Upper lobe of left lung (tissue), 6 donors: ENCODE measurements around the gene ABCG2. TPM values are rescaled to one million over a fixed set of nuclear protein-coding genes. Genes with fewer than 3 reads are reported as not detected.

Experiments
- ATAC-seq, 2 donors: fragments of 200-7000 bp; cut with Tn5 transposase; one replicate each; pipeline ENCODE4 v1.9.1; 2022; ENCODE audit warnings: mild to moderate bottlenecking in 2 of 2, moderate library complexity in 2 of 2; ENCODE audit not compliant: low FRiP score in 2 of 2
- DNase-seq, 2 donors: peaks; one replicate each; pipeline ENCODE4 v3.0.0-alpha.2; 2019 to 2020
- H3K27ac ChIP-seq, 4 donors: fragments of 200-600 bp; sonication (generic); one replicate each; pipeline ENCODE4 v1.5.1; 2016 to 2019
- H3K27me3 ChIP-seq, 4 donors: fragments of 200-600 bp; sonication (generic); one replicate each; pipeline ENCODE4 v1.5.1; 2017 to 2019
- H3K36me3 ChIP-seq, 4 donors: fragments of 200-600 bp; sonication (generic); one replicate each; pipeline ENCODE4 v1.5.1; 2016 to 2019
- H3K4me1 ChIP-seq, 4 donors: fragments of 200-600 bp; sonication (generic); one replicate each; pipeline ENCODE4 v1.5.1; 2018 to 2019
- H3K4me3 ChIP-seq, 4 donors: fragments of 200-600 bp; sonication (generic); one replicate each; pipeline ENCODE4 v1.5.1; 2017 to 2019; ENCODE audit warnings: mild to moderate bottlenecking in 2 of 4, moderate library complexity in 1 of 4
- H3K9me3 ChIP-seq, 4 donors: fragments of 200-600 bp; sonication (generic); one replicate each; pipeline ENCODE4 v1.5.1; 2018 to 2019
- EP300 ChIP-seq, 4 donors: sonication (generic); formaldehyde crosslinking; IDR thresholded peaks; one replicate each; pipeline ENCODE4 v1.5.1; 2017; ENCODE audit warnings: antibody characterized with exemption in 4 of 4, control low read depth in 2 of 4
- POLR2A ChIP-seq, 4 donors: fragments of 450-650 bp; IDR thresholded peaks; one replicate each; pipeline ENCODE4 v1.5.1; 2016 to 2017; ENCODE audit warnings: antibody characterized with exemption in 4 of 4, mild to moderate bottlenecking in 2 of 4
- POLR2AphosphoS5 ChIP-seq, 2 donors: sonication (generic); formaldehyde crosslinking; IDR thresholded peaks; one replicate each; pipeline ENCODE4 v1.5.1; 2017; ENCODE audit warnings: antibody characterized with exemption in 2 of 2
- WGBS, 2 donors: methylation state at CpG; one replicate each; pipeline ENCODE4 v1.1.5; 2017 to 2018; 5-methylcytosine and 5-hydroxymethylcytosine counted together
- total RNA-seq, 6 donors: library from RNA; depleted of rRNA in 4 of 6; stranded (reverse); fragments of >200 nt in 4 of 6; gene quantifications; one replicate each; pipeline versions ENCODE4 v1.1.0 to v1.2.1, GENCODE V29; 2016 to 2021
- TF ChIP-seq, protein P1 (sequence below), 6 experiments: fragments of 450-650 bp in 4 of 6; fragments of 200-600 bp in 2 of 6; sonication (generic) in 2 of 6; IDR thresholded peaks; one replicate each; pipeline ENCODE4 v1.5.1; 2016 to 2019; ENCODE audit warnings: antibody characterized with exemption in 6 of 6
- donor health status: DM: no; HTN: no; CAD: no; lungs with moderate emphysema.
- donor health status: DM: no; HTN: yes; CAD: no; lungs with severe emphysema.

ABCG2 gene
- total RNA-seq, 6 donors from 2014 or later, result 3.8 to 11.7 (median 5.3) TPM; not detected in 1

DNA sequence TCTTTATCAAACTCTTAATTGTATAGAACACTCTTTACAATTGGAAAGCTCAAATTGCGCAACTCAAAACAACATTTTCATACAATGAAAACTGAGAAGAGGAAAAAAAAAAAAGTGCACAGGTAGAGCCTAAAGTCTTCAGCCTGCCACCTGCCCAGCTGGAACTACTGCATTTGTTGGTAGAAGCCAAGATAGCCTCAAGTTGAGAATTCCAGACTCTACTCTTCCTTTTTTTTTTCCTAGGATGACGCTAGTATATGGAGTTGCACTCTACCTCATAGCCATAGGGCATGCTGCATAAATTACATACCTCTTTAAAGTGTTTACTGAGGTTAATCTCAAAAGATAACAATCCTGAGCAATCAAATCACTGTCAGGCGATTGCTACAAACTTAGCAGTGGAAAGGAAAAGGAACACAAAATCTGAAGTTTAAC is 13.6 kb downstream of the ABCG2 start:
- Histone ChIP-seq H3K36me3 (no peaks in the 10 kb centered on the region), H3K4me3 (no peak overlapping the region), H3K27me3 (no peaks in the 10 kb centered on the region), H3K9me3 (no peaks in the 10 kb centered on the region), H3K4me1 (no peaks in the 10 kb centered on the region), H3K27ac (no peak overlapping the region)
- WGBS, 2 donors, result 81 to 84% methylated on average over 3 of the region's 3 CpGs
- no peak for ATAC-seq
- TF ChIP-seq, protein P1, sequence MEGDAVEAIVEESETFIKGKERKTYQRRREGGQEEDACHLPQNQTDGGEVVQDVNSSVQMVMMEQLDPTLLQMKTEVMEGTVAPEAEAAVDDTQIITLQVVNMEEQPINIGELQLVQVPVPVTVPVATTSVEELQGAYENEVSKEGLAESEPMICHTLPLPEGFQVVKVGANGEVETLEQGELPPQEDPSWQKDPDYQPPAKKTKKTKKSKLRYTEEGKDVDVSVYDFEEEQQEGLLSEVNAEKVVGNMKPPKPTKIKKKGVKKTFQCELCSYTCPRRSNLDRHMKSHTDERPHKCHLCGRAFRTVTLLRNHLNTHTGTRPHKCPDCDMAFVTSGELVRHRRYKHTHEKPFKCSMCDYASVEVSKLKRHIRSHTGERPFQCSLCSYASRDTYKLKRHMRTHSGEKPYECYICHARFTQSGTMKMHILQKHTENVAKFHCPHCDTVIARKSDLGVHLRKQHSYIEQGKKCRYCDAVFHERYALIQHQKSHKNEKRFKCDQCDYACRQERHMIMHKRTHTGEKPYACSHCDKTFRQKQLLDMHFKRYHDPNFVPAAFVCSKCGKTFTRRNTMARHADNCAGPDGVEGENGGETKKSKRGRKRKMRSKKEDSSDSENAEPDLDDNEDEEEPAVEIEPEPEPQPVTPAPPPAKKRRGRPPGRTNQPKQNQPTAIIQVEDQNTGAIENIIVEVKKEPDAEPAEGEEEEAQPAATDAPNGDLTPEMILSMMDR (IDR thresholded peaks at IDR 0.05), result no peak
- TF ChIP-seq POLR2A (IDR thresholded peaks at IDR 0.05) (no peak), EP300 (IDR thresholded peaks at IDR 0.05) (no peak), POLR2AphosphoS5 (IDR thresholded peaks at IDR 0.05) (no peak)
- no peak for DNase-seq

DNA sequence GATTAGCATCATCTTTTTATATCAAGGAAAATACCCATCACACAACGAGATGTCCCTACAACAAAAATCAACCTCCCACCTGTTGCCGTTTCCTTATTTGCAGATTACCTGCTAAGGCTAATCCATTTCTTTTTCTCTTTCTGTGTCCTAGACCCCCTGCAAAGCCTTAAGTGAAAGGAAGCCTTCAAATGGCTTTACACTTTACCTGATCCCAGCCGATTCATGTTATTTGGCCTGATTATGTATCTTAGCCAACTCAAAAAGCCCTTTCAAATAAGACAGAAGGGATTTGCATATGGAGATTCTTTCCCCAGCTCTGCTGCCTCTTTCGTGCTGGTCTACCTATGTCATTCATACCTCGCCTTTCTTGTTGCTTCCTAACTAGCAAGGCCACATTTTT is 14.4 kb downstream of the ABCG2 start:
- H3K9me3 ChIP-seq, result no peaks in the 10 kb centered on the region
- WGBS, 2 donors, result 96 to 97% methylated on average over 5 of the region's 5 CpGs
- H3K27me3 ChIP-seq, result no peaks in the 10 kb centered on the region
- DNase-seq (no peak), ATAC-seq (no peak)
- H3K27ac ChIP-seq, result no peak overlapping the region
- TF ChIP-seq POLR2AphosphoS5 (IDR thresholded peaks at IDR 0.05) (no peak), EP300 (IDR thresholded peaks at IDR 0.05) (no peak), POLR2A (IDR thresholded peaks at IDR 0.05) (no peak)
- TF ChIP-seq, protein P1 (IDR thresholded peaks at IDR 0.05), result no peak
- no peak overlapping the region for H3K4me3 ChIP-seq
- H3K4me1 ChIP-seq, result no peaks in the 10 kb centered on the region
- no peaks in the 10 kb centered on the region for H3K36me3 ChIP-seq

DNA sequence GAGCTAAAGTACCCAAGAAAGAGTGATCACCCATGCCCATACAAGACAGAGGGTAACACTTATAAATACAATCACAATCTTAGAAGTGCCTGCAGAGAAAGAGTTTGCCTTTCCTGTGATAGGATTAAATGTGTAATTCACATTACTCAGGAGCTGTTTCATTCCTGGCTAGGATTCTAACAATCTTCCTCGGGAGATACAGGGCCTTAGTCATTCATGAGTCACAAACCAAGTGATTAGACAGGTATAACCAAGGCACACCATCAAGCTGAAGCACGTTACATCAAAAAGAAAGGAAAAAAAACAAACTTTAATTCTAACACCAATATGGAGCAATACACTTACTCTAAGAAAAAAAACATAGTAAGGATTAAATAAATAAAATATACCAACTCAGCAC is 14.9 kb downstream of the ABCG2 start:
- Histone ChIP-seq H3K27ac (no peak overlapping the region), H3K36me3 (no peaks in the 10 kb centered on the region), H3K4me3 (no peak overlapping the region), H3K9me3 (no peaks in the 10 kb centered on the region), H3K27me3 (no peaks in the 10 kb centered on the region), H3K4me1 (no peaks in the 10 kb centered on the region)
- WGBS, 2 donors, result 79 to 82% methylated on average over 2 of the region's 2 CpGs
- DNase-seq (no peak), ATAC-seq (no peak)
- TF ChIP-seq EP300 (IDR thresholded peaks at IDR 0.05) (no peak), POLR2AphosphoS5 (IDR thresholded peaks at IDR 0.05) (no peak), POLR2A (IDR thresholded peaks at IDR 0.05) (no peak)
- TF ChIP-seq, protein P1 (IDR thresholded peaks at IDR 0.05), result no peak

DNA sequence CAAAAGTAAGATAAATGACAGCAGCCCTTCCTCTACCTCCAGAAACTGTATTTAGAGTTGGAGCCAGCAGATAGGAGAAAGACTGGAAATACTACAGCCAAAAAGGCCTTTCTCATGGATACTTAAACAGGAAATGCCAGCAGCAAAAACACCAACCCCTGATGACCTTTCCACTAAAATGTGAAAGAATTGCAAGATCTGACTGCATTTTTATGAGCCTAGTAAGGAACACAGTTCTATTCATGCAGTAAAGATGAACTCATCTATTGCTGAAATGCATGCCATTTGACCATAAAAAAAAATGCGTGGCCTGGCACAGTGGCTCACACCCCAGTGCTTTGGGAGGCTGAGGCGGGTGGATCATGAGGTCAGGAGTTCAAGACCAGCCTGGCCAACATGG is 19.9 kb downstream of the ABCG2 start:
- DNase-seq (no peak), ATAC-seq (no peak)
- H3K4me3 ChIP-seq, result no peak overlapping the region
- TF ChIP-seq POLR2A (IDR thresholded peaks at IDR 0.05) (no peak), POLR2AphosphoS5 (IDR thresholded peaks at IDR 0.05) (no peak), EP300 (IDR thresholded peaks at IDR 0.05) (no peak)
- TF ChIP-seq, protein P1 (IDR thresholded peaks at IDR 0.05), result no peak
- no peaks in the 10 kb centered on the region for H3K4me1 ChIP-seq
- whole genome bisulfite sequencing, 2 donors, result 78 to 79% methylated on average over 2 of the region's 2 CpGs
- H3K36me3 ChIP-seq, result no peaks in the 10 kb centered on the region
- no peak overlapping the region for H3K27ac ChIP-seq
- no peaks in the 10 kb centered on the region for H3K9me3 ChIP-seq
- H3K27me3 ChIP-seq, result no peaks in the 10 kb centered on the region

DNA sequence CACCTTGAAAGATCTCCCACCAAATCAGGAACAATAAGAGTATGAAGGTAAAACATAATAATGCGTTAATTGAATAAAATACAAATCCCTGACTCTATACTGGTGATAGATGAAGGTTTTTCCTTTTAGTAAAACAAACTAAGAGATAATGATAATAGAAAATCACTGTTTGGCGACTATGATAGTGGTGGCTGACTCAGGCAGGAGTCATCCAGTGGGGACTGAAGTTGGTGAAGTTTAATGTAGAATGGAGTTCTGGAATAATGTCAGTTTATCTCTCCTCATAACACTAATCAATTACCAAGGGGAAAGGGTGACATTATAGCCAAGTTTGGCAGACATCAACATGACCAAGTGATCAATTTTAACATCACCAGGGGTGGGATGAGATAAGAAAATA is 21.3 kb downstream of the ABCG2 start:
- Histone ChIP-seq H3K4me1 (no peaks in the 10 kb centered on the region), H3K4me3 (no peak overlapping the region), H3K9me3 (no peaks in the 10 kb centered on the region), H3K27me3 (no peaks in the 10 kb centered on the region), H3K27ac (no peak overlapping the region), H3K36me3 (no peaks in the 10 kb centered on the region)
- DNase-seq, result no peak
- no peak for ATAC-seq
- TF ChIP-seq POLR2AphosphoS5 (IDR thresholded peaks at IDR 0.05) (no peak), EP300 (IDR thresholded peaks at IDR 0.05) (no peak)
- WGBS, 2 donors, result 92 to 98% methylated on average over 2 of the region's 2 CpGs
